ENCODE measurements around the gene SEM1.
"Not testable (repeated sequence)": the region's sequence is repeated elsewhere in the genome, so short reads cannot be mapped to it uniquely, and the experiment has no call there.

The SEM1 gene

DNA sequence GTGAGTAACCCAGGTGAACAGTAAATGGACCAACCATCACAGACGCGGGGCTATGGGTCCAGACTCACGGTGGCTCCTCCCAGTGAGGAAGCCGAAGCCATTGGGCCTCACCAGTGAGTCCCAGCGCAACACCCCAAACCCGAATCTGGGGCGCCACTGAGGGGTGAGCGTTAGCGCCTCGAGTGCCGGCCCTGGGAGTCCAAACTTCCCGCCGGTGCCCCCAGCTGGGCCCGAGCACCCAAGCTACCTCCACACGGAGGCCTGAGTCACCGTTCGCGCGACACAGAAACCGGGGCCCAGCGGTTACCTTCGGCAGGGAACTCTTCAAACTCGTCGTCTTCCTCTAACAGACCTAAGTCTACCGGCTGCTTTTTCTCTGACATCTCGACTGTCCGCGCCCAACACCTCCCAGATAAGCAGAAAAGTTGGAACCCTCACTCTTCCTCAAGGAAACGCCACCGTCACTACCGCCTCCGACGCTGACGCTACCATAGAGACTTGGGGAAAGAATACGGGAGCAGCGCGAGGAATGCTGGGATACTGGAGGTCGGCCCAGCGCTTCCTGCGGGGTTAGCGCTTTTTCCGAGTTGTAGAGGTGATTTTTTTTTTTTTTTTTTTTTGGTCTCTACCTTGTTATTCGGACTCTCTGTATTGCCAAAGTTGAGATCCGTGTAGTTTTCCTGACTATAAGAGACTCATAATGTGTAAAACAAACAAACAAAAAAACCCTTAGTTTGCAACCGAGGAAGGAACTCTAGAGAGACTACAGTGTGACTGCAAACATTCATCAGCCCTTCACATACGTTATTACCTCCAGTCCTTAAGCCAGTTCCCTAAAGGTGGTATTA lies at the start of gene SEM1:
Gene SEM1 (minus strand): TSS at position 466 of the 848 bp plus-strand sequence. CDS start 83 bp downstream, at position 383.
- TF ChIP-seq POLR2A (IDR thresholded peaks at IDR 0.05; ENCODE audit: low read length) (peak; percentile 79), GATA1 (IDR thresholded peaks at IDR 0.05; ENCODE audit: low read depth, low read length) (no peak)
- DNase-seq: peak; percentile 84 to 88

DNA sequence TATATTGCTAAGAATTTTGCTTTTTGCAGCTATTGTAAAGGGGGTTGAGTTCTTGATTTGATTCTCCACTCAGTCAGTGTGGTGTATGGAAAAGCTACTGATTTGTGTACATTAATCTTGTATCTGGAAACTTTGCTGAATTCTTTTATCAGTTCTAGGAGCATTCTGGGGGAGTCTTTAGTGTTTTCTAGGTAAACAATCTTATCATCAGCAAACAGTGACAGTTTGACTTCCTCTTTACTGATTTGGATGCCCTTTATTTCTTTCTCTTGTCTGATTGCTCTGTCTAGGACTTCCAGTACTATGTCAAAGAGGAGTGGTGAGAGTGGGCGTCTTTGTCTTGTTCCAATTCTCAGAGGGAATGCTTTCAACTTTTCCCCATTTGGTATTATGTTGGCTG lies 48.2 kb upstream of the SEM1 start:
- DNase-seq: not testable (repeated sequence)

- DNase-seq: no peak
- TF ChIP-seq GATA1 (IDR thresholded peaks at IDR 0.05; ENCODE audit: low read depth, low read length) (no peak), POLR2A (IDR thresholded peaks at IDR 0.05; ENCODE audit: low read length) (no peak)
Observed at GRCh38 chr7:96747418-96747940, 37.8 kb upstream of the SEM1 start.

GRCh38 chr7:96740130-96740529 lies 30.5 kb upstream of the SEM1 start:
- no peak for DNase-seq
- TF ChIP-seq GATA1 (IDR thresholded peaks at IDR 0.05; ENCODE audit: low read depth, low read length): no peak
- TF ChIP-seq POLR2A (IDR thresholded peaks at IDR 0.05; ENCODE audit: low read length): no peak

DNA sequence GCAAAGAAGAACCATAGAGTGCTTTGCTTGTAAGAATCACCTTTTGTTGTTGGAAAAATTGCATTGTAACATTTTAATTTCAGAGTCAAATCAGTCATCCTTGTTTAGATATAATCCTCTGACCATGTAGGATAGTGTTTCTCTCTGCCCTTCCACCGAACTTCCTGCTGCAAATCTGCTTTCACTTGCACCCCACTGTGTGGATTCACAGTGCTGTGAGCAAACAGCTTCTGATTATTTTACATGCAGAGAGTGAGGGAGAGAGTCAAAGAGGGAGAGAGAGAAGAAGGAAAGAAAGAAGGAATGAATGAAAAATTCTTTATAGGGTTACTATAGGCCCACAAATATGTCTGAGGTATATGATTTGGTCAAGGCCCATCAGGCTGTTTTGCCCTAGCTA lies 30.0 kb upstream of the SEM1 start:
- TF ChIP-seq POLR2A (IDR thresholded peaks at IDR 0.05; ENCODE audit: low read length) (no peak), GATA1 (IDR thresholded peaks at IDR 0.05; ENCODE audit: low read depth, low read length) (no peak)
- DNase-seq: no peak

DNA sequence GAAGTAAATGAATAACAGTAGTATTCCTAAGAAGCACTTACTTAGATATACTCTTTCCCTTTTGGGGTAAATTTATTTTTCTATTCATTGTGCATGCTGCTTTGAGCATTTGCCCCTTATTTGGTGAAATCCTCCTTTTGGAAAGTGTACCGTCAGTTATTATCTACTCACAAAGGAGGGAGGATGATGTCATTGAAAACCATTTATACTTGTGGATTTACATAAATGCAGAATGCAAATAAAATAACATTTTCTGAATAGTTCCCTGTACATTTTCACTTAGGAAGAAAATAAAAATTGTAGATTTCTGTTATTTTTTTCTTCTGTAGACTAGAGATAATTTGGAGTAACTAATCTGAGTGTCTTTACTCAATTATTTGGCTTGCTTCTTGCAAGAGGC lies 29.5 kb upstream of the SEM1 start:
- TF ChIP-seq GATA1 (IDR thresholded peaks at IDR 0.05; ENCODE audit: low read depth, low read length): no peak
- no peak for TF ChIP-seq POLR2A (IDR thresholded peaks at IDR 0.05; ENCODE audit: low read length)
- no peak for DNase-seq

GRCh38 chr7:96738705-96739104 lies 29.1 kb upstream of the SEM1 start:
- no peak for DNase-seq
- TF ChIP-seq POLR2A (IDR thresholded peaks at IDR 0.05; ENCODE audit: low read length) (no peak), GATA1 (IDR thresholded peaks at IDR 0.05; ENCODE audit: low read depth, low read length) (no peak)

DNA sequence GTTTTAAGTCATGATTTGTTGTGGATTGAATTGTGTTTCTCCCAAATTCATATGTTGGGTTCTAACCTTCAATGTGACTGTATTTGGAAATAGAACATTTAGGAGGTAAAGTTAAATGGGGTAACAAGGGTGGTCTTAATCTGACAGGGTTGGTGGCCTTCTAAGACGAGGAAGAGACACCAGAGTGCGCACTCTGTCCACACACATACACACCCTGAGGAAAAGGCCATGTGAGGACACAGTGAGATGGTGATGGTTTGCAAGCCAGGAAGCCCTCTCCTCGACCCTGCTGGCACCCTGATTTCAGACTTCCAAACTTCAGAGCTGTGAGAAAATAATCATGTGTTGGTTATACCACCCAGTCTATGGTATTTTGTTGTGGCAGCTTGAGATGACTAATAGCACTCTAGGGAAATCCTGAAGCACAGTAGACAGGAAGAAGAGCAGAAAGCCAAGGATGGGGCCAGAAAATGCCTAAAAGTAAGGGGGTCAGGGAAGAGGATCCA lies 28.0 kb upstream of the SEM1 start:
- TF ChIP-seq POLR2A (IDR thresholded peaks at IDR 0.05; ENCODE audit: low read length) (no peak), GATA1 (IDR thresholded peaks at IDR 0.05; ENCODE audit: low read depth, low read length) (no peak)
- no peak for DNase-seq

DNA sequence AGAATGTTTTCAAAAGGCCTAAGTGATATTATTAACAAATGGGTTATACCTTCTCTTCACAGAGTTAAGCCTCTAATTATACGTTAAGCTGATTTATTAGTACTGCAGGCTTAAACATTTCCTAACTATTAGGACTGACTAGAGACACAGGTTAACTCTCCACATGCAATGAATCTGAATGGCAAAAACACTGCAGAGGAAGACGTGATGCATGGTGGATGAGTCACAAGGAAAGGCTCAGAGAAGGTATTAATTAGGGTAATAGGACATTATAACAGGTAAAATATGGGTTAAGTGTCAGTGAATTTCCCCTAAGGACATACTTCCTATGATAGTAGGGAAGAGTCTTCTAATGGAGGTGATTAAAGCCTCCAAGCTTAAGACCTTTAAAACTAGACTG lies 24.7 kb upstream of the SEM1 start:
- no peak for TF ChIP-seq GATA1 (IDR thresholded peaks at IDR 0.05; ENCODE audit: low read depth, low read length)
- TF ChIP-seq POLR2A (IDR thresholded peaks at IDR 0.05; ENCODE audit: low read length): no peak
- DNase-seq: no peak

DNA sequence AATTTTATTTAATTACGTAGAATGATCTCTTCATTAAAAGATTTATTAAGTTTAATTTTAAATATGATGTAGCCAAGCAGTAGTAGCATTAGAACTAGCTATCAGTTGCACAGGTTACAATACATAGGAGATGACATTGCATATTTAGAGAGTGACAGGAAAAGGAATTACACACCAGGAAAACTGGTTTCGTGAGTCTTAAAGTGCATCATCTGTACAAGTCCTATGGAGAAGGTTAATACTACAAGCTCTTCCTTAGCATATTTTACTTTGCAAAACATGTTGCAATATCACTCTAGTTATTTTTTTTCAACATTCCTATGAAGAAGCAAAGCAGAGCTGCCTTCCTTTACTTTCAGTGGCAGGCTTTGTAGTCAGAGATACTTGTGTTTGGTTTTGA lies 20.2 kb upstream of the SEM1 start:
- DNase-seq: no peak
- TF ChIP-seq GATA1 (IDR thresholded peaks at IDR 0.05; ENCODE audit: low read depth, low read length): no peak
- no peak for TF ChIP-seq POLR2A (IDR thresholded peaks at IDR 0.05; ENCODE audit: low read length)

GRCh38 chr7:96728139-96728538 lies 18.5 kb upstream of the SEM1 start:
- DNase-seq: no peak
- TF ChIP-seq POLR2A (IDR thresholded peaks at IDR 0.05; ENCODE audit: low read length): no peak
- TF ChIP-seq GATA1 (IDR thresholded peaks at IDR 0.05; ENCODE audit: low read depth, low read length): no peak

DNA sequence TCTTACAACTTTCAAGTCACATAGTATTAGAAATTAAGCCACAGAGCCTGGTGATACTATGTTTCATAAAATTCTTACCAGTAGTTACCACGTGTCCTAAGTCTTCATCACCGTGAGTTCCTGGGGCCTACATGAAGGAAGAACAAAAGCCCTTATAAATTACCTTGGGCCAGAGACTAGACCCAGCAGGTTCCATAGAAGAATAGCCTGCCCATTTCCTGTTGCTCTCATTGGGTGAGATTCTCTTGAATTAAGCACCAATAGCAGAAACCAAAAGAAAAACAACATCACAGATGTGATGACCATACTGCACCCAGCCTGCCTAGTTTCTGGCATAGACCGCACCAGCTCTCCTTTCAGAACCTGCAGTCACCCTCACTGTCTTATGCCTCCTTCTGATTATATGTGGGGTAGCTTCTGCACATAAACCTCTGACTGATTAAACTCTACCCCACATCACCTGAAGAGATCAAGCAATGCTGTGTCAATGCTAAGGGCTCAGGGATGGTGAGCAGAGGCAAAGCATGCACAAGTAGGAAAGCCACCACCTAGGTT lies 18.0 kb upstream of the SEM1 start:
- no peak for DNase-seq

DNA sequence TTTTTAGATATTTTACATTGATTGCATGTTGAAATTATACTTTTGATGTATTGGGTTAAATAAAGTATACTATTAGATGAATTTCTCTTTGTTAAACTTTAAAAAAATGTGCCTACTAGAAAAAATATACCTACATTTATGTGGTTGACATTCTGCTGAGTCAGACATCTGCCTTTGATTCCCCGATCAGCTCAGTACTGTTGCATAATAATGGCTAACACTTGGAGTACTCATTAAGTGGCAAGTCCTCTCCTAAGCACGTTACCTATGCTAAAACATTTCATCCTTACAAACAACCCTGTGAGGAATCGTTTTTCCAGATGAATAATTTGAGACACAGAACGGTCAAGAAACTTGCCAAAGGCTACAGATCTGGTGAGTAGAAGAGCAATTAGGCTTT lies 14.0 kb upstream of the SEM1 start:
- DNase-seq: no peak
- TF ChIP-seq POLR2A (IDR thresholded peaks at IDR 0.05; ENCODE audit: low read length): no peak

More for the DNA sequence above, 18.0 kb upstream of the SEM1 start:
- no peak for TF ChIP-seq POLR2A (IDR thresholded peaks at IDR 0.05; ENCODE audit: low read length)
- TF ChIP-seq GATA1 (IDR thresholded peaks at IDR 0.05; ENCODE audit: low read depth, low read length): no peak

- DNase-seq: not testable (repeated sequence)
Observed at GRCh38 chr7:96722928-96723327, 13.3 kb upstream of the SEM1 start.

GRCh38 chr7:96720843-96721242 lies 11.2 kb upstream of the SEM1 start:
- no peak for DNase-seq

More at GRCh38 chr7:96720843-96721242, 11.2 kb upstream of the SEM1 start:
- TF ChIP-seq POLR2A (IDR thresholded peaks at IDR 0.05; ENCODE audit: low read length) (no peak), GATA1 (IDR thresholded peaks at IDR 0.05; ENCODE audit: low read depth, low read length) (no peak)

Data from erythroblast (primary cell).